Hepatocyte (in vitro differentiated cells): Measurements from ENCODE around the gene DIS3L2.
A peak's percentile ranks its signal among the peaks of the same experiment; 100 is the strongest.
"Not testable (repeated sequence)": the region's sequence is repeated elsewhere in the genome, so short reads cannot be mapped to it uniquely, and the experiment has no call there.

Experiments used
- EZH2 ChIP-seq: fragments of 200-600 bp; sonication (generic); IDR thresholded peaks from 2 replicates; pipeline ENCODE4 v1.6.1; 2016; ENCODE audit warnings: antibody characterized with exemption, mild to moderate bottlenecking, borderline replicate concordance
- EZH2phosphoT487 ChIP-seq: fragments of 200-600 bp; sonication (generic); IDR thresholded peaks from one replicate; pipeline ENCODE4 v1.6.1; 2018; ENCODE audit warnings: antibody characterized with exemption, mild to moderate bottlenecking, low read depth, moderate library complexity; ENCODE audit not compliant: unreplicated experiment, severe bottlenecking
- TF ChIP-seq, protein P1 (sequence below): fragments of 200-600 bp; sonication (generic); IDR thresholded peaks from 2 replicates; pipeline ENCODE4 v1.5.1; 2016; ENCODE audit warnings: antibody characterized with exemption, mild to moderate bottlenecking; ENCODE audit not compliant: poor library complexity

DNA sequence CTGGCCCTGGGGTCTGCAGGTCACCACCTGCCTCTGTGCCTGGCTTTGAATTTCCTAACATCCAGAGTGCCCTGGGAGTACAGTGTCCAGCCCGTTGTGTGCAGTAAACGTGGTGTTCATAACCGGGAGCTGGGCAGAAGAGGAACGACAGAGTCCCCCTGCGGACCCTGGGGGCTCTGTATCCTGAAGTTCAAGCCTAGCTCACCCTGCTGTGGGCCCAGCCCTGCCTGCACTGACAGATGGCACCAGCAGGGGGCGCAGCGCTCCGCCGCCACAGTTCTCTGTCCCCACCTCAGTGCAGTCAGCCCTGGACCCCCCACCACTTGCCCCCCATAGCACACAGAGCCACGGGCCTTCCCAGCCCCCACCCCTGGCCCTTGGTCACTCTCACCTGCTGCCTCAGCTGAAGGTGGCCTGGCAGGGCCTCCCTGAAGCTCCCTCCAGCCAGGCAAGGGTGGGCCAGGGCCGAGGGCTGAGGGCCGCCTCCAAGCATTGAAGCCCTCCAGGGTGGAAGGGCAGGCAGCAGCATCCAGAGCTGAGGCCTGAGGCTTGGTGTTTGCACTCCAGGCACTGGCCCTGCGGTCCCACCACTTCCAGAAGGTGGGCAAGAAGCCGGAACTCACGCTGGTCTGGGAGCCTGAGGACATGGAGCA, 373.8 kb downstream of the DIS3L2 start:
- TF ChIP-seq, protein P1, sequence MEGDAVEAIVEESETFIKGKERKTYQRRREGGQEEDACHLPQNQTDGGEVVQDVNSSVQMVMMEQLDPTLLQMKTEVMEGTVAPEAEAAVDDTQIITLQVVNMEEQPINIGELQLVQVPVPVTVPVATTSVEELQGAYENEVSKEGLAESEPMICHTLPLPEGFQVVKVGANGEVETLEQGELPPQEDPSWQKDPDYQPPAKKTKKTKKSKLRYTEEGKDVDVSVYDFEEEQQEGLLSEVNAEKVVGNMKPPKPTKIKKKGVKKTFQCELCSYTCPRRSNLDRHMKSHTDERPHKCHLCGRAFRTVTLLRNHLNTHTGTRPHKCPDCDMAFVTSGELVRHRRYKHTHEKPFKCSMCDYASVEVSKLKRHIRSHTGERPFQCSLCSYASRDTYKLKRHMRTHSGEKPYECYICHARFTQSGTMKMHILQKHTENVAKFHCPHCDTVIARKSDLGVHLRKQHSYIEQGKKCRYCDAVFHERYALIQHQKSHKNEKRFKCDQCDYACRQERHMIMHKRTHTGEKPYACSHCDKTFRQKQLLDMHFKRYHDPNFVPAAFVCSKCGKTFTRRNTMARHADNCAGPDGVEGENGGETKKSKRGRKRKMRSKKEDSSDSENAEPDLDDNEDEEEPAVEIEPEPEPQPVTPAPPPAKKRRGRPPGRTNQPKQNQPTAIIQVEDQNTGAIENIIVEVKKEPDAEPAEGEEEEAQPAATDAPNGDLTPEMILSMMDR, result peak; percentile 48
- TF ChIP-seq EZH2, EZH2phosphoT487: not testable (repeated sequence)
